Lung (tissue), 12 donors: ENCODE results near the gene ZNF536. TPM values are rescaled to one million over a fixed set of nuclear protein-coding genes. Genes with fewer than 3 reads are reported as not detected.

Experiments used
- ATAC-seq: fragments of 200-7000 bp; cut with Tn5 transposase; one replicate; pipeline ENCODE4 v1.9.1; 2020; ENCODE audit warnings: moderate number of reproducible peaks; ENCODE audit not compliant: insufficient read depth, low FRiP score
- DNase-seq, 3 donors: peaks; one replicate each; pipeline ENCODE4 v3.0.0-alpha.2; 2013 to 2017
- H3K27ac ChIP-seq, 2 donors: one replicate each; pipeline ENCODE4 v1.5.1; 2013; ENCODE audit warnings: mild to moderate bottlenecking in 2 of 2, moderate library complexity in 2 of 2, control low read depth in 1 of 2, inconsistent platforms in 1 of 2, low read depth in 1 of 2, low read length in 1 of 2
- H3K27me3 ChIP-seq, 3 donors: one replicate each; pipeline ENCODE4 v1.5.1; 2013; ENCODE audit warnings: low read length in 2 of 3; ENCODE audit not compliant: control insufficient read depth in 3 of 3, insufficient read depth in 3 of 3
- H3K36me3 ChIP-seq, 4 donors: one replicate each; pipeline ENCODE4 v1.5.1; 2013; ENCODE audit warnings: low read length in 4 of 4, mild to moderate bottlenecking in 1 of 4, moderate library complexity in 1 of 4; ENCODE audit not compliant: control insufficient read depth in 4 of 4, insufficient read depth in 4 of 4
- H3K4me1 ChIP-seq, 5 donors: one replicate each; pipeline ENCODE4 v1.5.1; 2013; ENCODE audit warnings: low read length in 5 of 5, mild to moderate bottlenecking in 2 of 5, moderate library complexity in 1 of 5; ENCODE audit not compliant: control insufficient read depth in 5 of 5, insufficient read depth in 5 of 5
- H3K4me3 ChIP-seq: one replicate; pipeline ENCODE4 v1.5.1; 2013; ENCODE audit warnings: mild to moderate bottlenecking, control low read depth, moderate library complexity
- H3K9ac ChIP-seq, 2 donors: one replicate each; pipeline ENCODE4 v1.5.1; 2013; ENCODE audit warnings: low read length in 2 of 2, control low read depth in 1 of 2; ENCODE audit not compliant: insufficient read depth in 1 of 2
- H3K9me3 ChIP-seq, 4 donors: one replicate each; pipeline ENCODE4 v1.5.1; 2013; ENCODE audit warnings: low read length in 3 of 4, mild to moderate bottlenecking in 1 of 4, moderate library complexity in 1 of 4; ENCODE audit not compliant: control insufficient read depth in 4 of 4, insufficient read depth in 3 of 4
- whole genome bisulfite sequencing, 2 donors: extraction: QIAGEN DNeasy Blood & Tissue Kit; methylation state at CpG; one replicate each; pipeline ENCODE4 v1.1.7; 2013; 5-methylcytosine and 5-hydroxymethylcytosine counted together
- polyA plus RNA-seq, 2 donors: library from polyadenylated mRNA; stranded (reverse); fragments of 200-250 nt; gene quantifications; one replicate each; pipeline ENCODE4 v1.2.1, GENCODE V29; 2013
- total RNA-seq, 2 donors: library from RNA; depleted of rRNA in 1 of 2; stranded (reverse); fragments of >200 nt in 1 of 2; gene quantifications; one replicate each; pipeline ENCODE4 v1.2.1, GENCODE V29; 2014 to 2021
- TF ChIP-seq, protein P1 (sequence below): IDR thresholded peaks from 2 replicates; pipeline ENCODE4 v1.5.1; 2012; ENCODE audit warnings: mild to moderate bottlenecking; ENCODE audit errors: control extremely low read depth, extremely low read depth
- donor health status: control.
- donor health status: control.
- donor health status: Bipolar disorder and iron deficiency.
- donor health status: healthy.
- donor health status: DM: yes; HTN: yes; CAD: no.

ZNF536 gene
- total and polyA plus RNA-seq, 4 donors: 0.07 to 5.6 (median 0.21) TPM

DNA sequence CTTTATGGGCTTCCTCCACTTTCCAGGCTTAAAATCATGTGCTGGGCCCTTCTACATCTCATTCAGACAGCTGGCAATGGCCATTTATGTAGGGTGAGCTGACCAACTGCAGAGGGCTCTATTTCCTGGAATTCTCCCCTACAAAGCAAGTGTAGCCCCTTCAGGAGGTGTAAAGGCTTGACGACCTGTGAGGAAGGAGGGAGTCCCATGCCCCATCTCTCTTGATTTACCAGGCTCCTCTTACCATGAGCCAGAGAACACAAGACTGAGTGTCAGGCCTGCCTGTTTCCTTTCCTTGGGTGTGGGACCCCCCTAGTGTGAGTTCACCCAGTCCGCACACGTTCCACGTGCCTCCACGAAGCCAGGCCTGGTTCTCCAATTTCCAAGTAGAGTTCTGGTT, 16.6 kb downstream of the ZNF536 start:
- no peak for ATAC-seq

DNA sequence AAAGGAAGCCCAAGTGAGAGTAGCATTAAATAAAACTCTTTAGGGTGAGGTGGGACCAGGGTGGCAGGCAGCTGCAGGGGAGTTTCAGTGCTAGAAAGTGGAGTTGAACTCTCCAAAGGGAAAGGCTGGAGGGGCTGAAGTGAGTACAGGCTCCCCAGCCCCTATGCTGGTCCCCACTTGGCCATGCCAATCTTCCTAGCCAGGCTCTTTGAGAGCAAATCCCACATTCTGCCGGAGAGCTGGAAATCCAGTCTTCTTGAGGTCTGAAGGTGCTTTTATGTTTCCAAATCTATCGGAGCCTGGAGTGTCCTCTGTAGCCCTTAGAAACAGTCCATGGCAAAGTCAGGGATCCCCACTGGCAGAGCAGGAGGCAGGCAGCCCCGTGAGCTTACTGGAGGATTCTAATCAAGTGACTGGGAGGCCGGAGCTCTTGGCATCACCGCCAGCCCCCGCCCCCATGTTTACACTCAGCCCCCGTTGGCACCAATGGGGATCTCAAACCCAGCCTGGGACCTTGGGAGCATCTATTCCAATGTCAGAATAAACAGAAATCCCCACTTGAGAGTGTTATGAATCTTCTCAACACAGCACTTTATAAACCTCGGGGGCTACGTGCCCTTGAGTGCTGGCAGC, 18.3 kb downstream of the ZNF536 start:
- ATAC-seq (no peak), DNase-seq (no peak)
- no peak overlapping the region for H3K4me3 ChIP-seq
- peaks cover 0 to 11% (median 0%) of the 10 kb centered on the region in 3 donors for H3K27me3 ChIP-seq
- peaks cover 0 to 2% (median 0%) of the 10 kb centered on the region in 5 donors for H3K4me1 ChIP-seq
- no peaks in the 10 kb centered on the region for H3K36me3 ChIP-seq
- TF ChIP-seq, protein P1, sequence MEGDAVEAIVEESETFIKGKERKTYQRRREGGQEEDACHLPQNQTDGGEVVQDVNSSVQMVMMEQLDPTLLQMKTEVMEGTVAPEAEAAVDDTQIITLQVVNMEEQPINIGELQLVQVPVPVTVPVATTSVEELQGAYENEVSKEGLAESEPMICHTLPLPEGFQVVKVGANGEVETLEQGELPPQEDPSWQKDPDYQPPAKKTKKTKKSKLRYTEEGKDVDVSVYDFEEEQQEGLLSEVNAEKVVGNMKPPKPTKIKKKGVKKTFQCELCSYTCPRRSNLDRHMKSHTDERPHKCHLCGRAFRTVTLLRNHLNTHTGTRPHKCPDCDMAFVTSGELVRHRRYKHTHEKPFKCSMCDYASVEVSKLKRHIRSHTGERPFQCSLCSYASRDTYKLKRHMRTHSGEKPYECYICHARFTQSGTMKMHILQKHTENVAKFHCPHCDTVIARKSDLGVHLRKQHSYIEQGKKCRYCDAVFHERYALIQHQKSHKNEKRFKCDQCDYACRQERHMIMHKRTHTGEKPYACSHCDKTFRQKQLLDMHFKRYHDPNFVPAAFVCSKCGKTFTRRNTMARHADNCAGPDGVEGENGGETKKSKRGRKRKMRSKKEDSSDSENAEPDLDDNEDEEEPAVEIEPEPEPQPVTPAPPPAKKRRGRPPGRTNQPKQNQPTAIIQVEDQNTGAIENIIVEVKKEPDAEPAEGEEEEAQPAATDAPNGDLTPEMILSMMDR: no peak
- no peak overlapping the region for H3K27ac ChIP-seq
- peaks cover 0 to 5% (median 0%) of the 10 kb centered on the region in 4 donors for H3K9me3 ChIP-seq
- no peak overlapping the region for H3K9ac ChIP-seq
- WGBS, 2 donors: 74 to 88% methylated on average over 9 of the region's 9 CpGs

More for the DNA sequence above, 16.6 kb downstream of the ZNF536 start:
- Histone ChIP-seq H3K27me3 (peaks cover 0 to 8% (median 0%) of the 10 kb centered on the region in 3 donors), H3K36me3 (no peaks in the 10 kb centered on the region), H3K9me3 (peaks cover 0 to 1% (median 0%) of the 10 kb centered on the region in 4 donors), H3K9ac (no peak overlapping the region), H3K27ac (no peak overlapping the region), H3K4me1 (peaks cover 0 to 2% (median 0%) of the 10 kb centered on the region in 5 donors), H3K4me3 (no peak overlapping the region)
- TF ChIP-seq, protein P1: no peak
- no peak for DNase-seq
- 85 to 87% methylated on average over 5 of the region's 5 CpGs for WGBS, 2 donors

DNA sequence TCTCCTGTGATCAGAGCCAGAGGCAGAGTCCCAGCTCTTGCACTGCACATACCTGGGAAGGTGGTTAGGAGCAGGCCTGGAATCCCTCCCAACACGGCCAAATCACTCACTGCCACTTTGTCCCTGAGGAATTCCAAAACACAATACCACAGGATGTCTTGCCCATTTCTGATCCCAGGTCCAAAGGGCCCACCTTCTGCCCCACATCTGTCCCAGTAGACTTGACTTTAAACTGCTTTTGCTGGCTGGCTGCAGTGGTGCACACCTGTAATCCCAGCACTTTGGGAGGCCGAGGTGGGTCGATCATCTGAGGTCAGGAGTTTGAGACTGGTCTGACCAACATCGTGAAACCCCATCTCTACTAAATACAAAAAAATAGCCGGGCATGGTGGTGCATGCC, 18.9 kb downstream of the ZNF536 start:
- ATAC-seq: no peak
- peaks cover 0 to 5% (median 0%) of the 10 kb centered on the region in 4 donors for H3K9me3 ChIP-seq
- TF ChIP-seq, protein P1: no peak
- no peak overlapping the region for H3K9ac ChIP-seq
- H3K36me3 ChIP-seq: no peaks in the 10 kb centered on the region
- no peak overlapping the region for H3K4me3 ChIP-seq
- no peak for DNase-seq
- no peak overlapping the region for H3K27ac ChIP-seq
- WGBS, 2 donors: 72 to 87% methylated on average over 5 of the region's 5 CpGs
- peaks cover 0 to 2% (median 0%) of the 10 kb centered on the region in 5 donors for H3K4me1 ChIP-seq
- peaks cover 0 to 6% (median 0%) of the 10 kb centered on the region in 3 donors for H3K27me3 ChIP-seq
